NCI-H146 treated with DMSO at 0.1 percent for 48 hours (cell line): ENCODE results near the gene NAA10.

Experiments used
- DNase-seq: peaks from one replicate; lab custom pipeline; 2025; ENCODE audit not compliant: unreplicated experiment; lab: John Stamatoyannopoulos, UW

Gene NAA10

GRCh38 chrX:153966841-153967535, 32.2 kb upstream of the NAA10 start:
- DNase-seq: no peak

GRCh38 chrX:153966283-153966688, 31.4 kb upstream of the NAA10 start:
- no peak for DNase-seq

- DNase-seq: no peak
These were observed 30.6 kb upstream of the NAA10 start for GRCh38 chrX:153965406-153965805.

- no peak for DNase-seq
These were observed 29.3 kb upstream of the NAA10 start for GRCh38 chrX:153964105-153964504.

- DNase-seq: no peak
These were observed 28.7 kb upstream of the NAA10 start for GRCh38 chrX:153963546-153963945.

GRCh38 chrX:153961292-153961691, 26.5 kb upstream of the NAA10 start:
- DNase-seq: no peak

GRCh38 chrX:153960786-153961185, 25.9 kb upstream of the NAA10 start:
- DNase-seq: no peak

- DNase-seq: no peak
These were observed 25.2 kb upstream of the NAA10 start for GRCh38 chrX:153960077-153960476.

- no peak for DNase-seq
These were observed 24.8 kb upstream of the NAA10 start for GRCh38 chrX:153959649-153960048.

GRCh38 chrX:153958605-153959004, 23.8 kb upstream of the NAA10 start:
- no peak for DNase-seq

- no peak for DNase-seq
These were observed 22.4 kb upstream of the NAA10 start for GRCh38 chrX:153957224-153957623.

- no peak for DNase-seq
These were observed 21.4 kb upstream of the NAA10 start for GRCh38 chrX:153956044-153956907.

- no peak for DNase-seq
These were observed 20.4 kb upstream of the NAA10 start for GRCh38 chrX:153955228-153955732.

GRCh38 chrX:153954558-153955227, 19.9 kb upstream of the NAA10 start:
- no peak for DNase-seq

- DNase-seq: no peak
These were observed 19.2 kb upstream of the NAA10 start for GRCh38 chrX:153953892-153954557.

- no peak for DNase-seq
These were observed 18.5 kb upstream of the NAA10 start for GRCh38 chrX:153953342-153953830.

- no peak for DNase-seq
These were observed 17.7 kb upstream of the NAA10 start for GRCh38 chrX:153952373-153953026.

GRCh38 chrX:153951683-153952372, 17.0 kb upstream of the NAA10 start:
- DNase-seq: no peak

GRCh38 chrX:153950127-153950526, 15.3 kb upstream of the NAA10 start:
- no peak for DNase-seq
